ENCODE data around the gene ENHO.
"Not testable (repeated sequence)": the region's sequence is repeated elsewhere in the genome, so short reads cannot be mapped to it uniquely, and the experiment has no call there.

The ENHO gene

GRCh38 chr9:34532041-34532440 lies 9.3 kb upstream of the ENHO start:
- not testable (repeated sequence) for DNase-seq (ENCODE audit: low read depth in 2 of 3, low spot score in 1 of 3)

GRCh38 chr9:34526026-34526425 lies 3.2 kb upstream of the ENHO start:
- no peak for DNase-seq (ENCODE audit: low read depth in 2 of 3, low spot score in 1 of 3)

- DNase-seq (ENCODE audit: low read depth in 2 of 3, low spot score in 1 of 3): no peak
These were observed 1.6 kb upstream of the ENHO start for GRCh38 chr9:34524349-34524748.

- DNase-seq (ENCODE audit: low read depth in 2 of 3, low spot score in 1 of 3): no peak
These were observed 501 bp downstream of the ENHO start for GRCh38 chr9:34522091-34522887.

GRCh38 chr9:34521406-34522045 lies 1.3 kb downstream of the ENHO start:
- no peak for DNase-seq (ENCODE audit: low read depth in 2 of 3, low spot score in 1 of 3)

- DNase-seq (ENCODE audit: low read depth in 2 of 3, low spot score in 1 of 3): no peak
These were observed 2.0 kb downstream of the ENHO start for GRCh38 chr9:34520505-34521385.

GRCh38 chr9:34520096-34520495 lies 2.7 kb downstream of the ENHO start:
- no peak for DNase-seq (ENCODE audit: low read depth in 2 of 3, low spot score in 1 of 3)

- DNase-seq (ENCODE audit: low read depth in 2 of 3, low spot score in 1 of 3): no peak
These were observed 3.3 kb downstream of the ENHO start for GRCh38 chr9:34519321-34520020.

- no peak for DNase-seq (ENCODE audit: low read depth in 2 of 3, low spot score in 1 of 3)
These were observed 3.9 kb downstream of the ENHO start for GRCh38 chr9:34518896-34519295.

- DNase-seq (ENCODE audit: low read depth in 2 of 3, low spot score in 1 of 3): no peak
These were observed 4.6 kb downstream of the ENHO start for GRCh38 chr9:34518110-34518616.

GRCh38 chr9:34517185-34517584 lies 5.6 kb downstream of the ENHO start:
- no peak for DNase-seq (ENCODE audit: low read depth in 2 of 3, low spot score in 1 of 3)

GRCh38 chr9:34515959-34516358 lies 6.8 kb downstream of the ENHO start:
- DNase-seq (ENCODE audit: low read depth in 2 of 3, low spot score in 1 of 3): no peak

GRCh38 chr9:34514816-34515215 lies 8.0 kb downstream of the ENHO start:
- no peak for DNase-seq (ENCODE audit: low read depth in 2 of 3, low spot score in 1 of 3)

GRCh38 chr9:34514401-34514800 lies 8.4 kb downstream of the ENHO start:
- DNase-seq (ENCODE audit: low read depth in 2 of 3, low spot score in 1 of 3): no peak

- no peak for DNase-seq (ENCODE audit: low read depth in 2 of 3, low spot score in 1 of 3)
These were observed 9.1 kb downstream of the ENHO start for GRCh38 chr9:34513567-34514214.

- no peak for DNase-seq (ENCODE audit: low read depth in 2 of 3, low spot score in 1 of 3)
These were observed 10.4 kb downstream of the ENHO start for GRCh38 chr9:34512131-34513078.

- DNase-seq (ENCODE audit: low read depth in 2 of 3, low spot score in 1 of 3): no peak
These were observed 12.0 kb downstream of the ENHO start for GRCh38 chr9:34510497-34511468.

- DNase-seq (ENCODE audit: low read depth in 2 of 3, low spot score in 1 of 3): no peak
These were observed 13.8 kb downstream of the ENHO start for GRCh38 chr9:34508951-34509350.

Measured in stimulated activated CD4-positive, alpha-beta T cell treated with anti-CD3 and anti-CD28 coated beads, Interleukin-12 subunit alpha, Interleukin-12 subunit beta, amount 100 ng/mL, for 48 hours (primary cell).